Measurements from ENCODE around the gene STXBP5L.

Gene STXBP5L

GRCh38 chr3:120875507-120875906 is 32.5 kb upstream of the STXBP5L start:
- Histone ChIP-seq H3K4me3 (ENCODE audit: low read depth, low read length, poor library complexity, severe bottlenecking) (no peak overlapping the region), H3K4me1 (ENCODE audit: insufficient read depth, low read length, severe bottlenecking) (no peaks in the 10 kb centered on the region), H3K79me2 (ENCODE audit: insufficient read depth, low read length) (no peaks in the 10 kb centered on the region), H3K9me3 (ENCODE audit: low read length) (no peaks in the 10 kb centered on the region), H3K27me3 (ENCODE audit: insufficient read depth, low read length) (no peaks in the 10 kb centered on the region), H3K27ac (ENCODE audit: low read depth, low read length, poor library complexity, severe bottlenecking) (no peak overlapping the region), H3K9ac (ENCODE audit: low read length) (no peak overlapping the region), H3K4me2 (ENCODE audit: low read length) (no peak overlapping the region), H3F3A (ENCODE audit: insufficient read depth, low read length) (no peaks in the 10 kb centered on the region), H3K36me3 (ENCODE audit: insufficient read depth, low read length) (no peaks in the 10 kb centered on the region), H3K9me2 (ENCODE audit: low read depth, low read length) (no peaks in the 10 kb centered on the region), H2AFZ (ENCODE audit: low read length) (no peak overlapping the region), H4K20me1 (ENCODE audit: insufficient read depth, low read length) (no peaks in the 10 kb centered on the region)
- TF ChIP-seq EZH2 (IDR thresholded peaks at IDR 0.05; ENCODE audit: borderline replicate concordance, low read length) (no peak), CTCF (IDR thresholded peaks at IDR 0.05; ENCODE audit: low read length) (no peak)

- Histone ChIP-seq H3K36me3 (ENCODE audit: insufficient read depth, low read length) (no peaks in the 10 kb centered on the region), H3F3A (ENCODE audit: insufficient read depth, low read length) (no peaks in the 10 kb centered on the region), H3K4me3 (ENCODE audit: low read depth, low read length, poor library complexity, severe bottlenecking) (no peak overlapping the region), H3K9me3 (ENCODE audit: low read length) (no peaks in the 10 kb centered on the region), H3K9me2 (ENCODE audit: low read depth, low read length) (no peaks in the 10 kb centered on the region), H2AFZ (ENCODE audit: low read length) (no peak overlapping the region), H3K9ac (ENCODE audit: low read length) (no peak overlapping the region), H4K20me1 (ENCODE audit: insufficient read depth, low read length) (no peaks in the 10 kb centered on the region), H3K27me3 (ENCODE audit: insufficient read depth, low read length) (no peaks in the 10 kb centered on the region), H3K27ac (ENCODE audit: low read depth, low read length, poor library complexity, severe bottlenecking) (no peak overlapping the region), H3K4me1 (ENCODE audit: insufficient read depth, low read length, severe bottlenecking) (no peaks in the 10 kb centered on the region), H3K4me2 (ENCODE audit: low read length) (no peak overlapping the region), H3K79me2 (ENCODE audit: insufficient read depth, low read length) (no peaks in the 10 kb centered on the region)
- TF ChIP-seq EZH2 (IDR thresholded peaks at IDR 0.05; ENCODE audit: borderline replicate concordance, low read length) (no peak), CTCF (IDR thresholded peaks at IDR 0.05; ENCODE audit: low read length) (no peak)
These were observed 32.0 kb upstream of the STXBP5L start for GRCh38 chr3:120875989-120876388.

DNA sequence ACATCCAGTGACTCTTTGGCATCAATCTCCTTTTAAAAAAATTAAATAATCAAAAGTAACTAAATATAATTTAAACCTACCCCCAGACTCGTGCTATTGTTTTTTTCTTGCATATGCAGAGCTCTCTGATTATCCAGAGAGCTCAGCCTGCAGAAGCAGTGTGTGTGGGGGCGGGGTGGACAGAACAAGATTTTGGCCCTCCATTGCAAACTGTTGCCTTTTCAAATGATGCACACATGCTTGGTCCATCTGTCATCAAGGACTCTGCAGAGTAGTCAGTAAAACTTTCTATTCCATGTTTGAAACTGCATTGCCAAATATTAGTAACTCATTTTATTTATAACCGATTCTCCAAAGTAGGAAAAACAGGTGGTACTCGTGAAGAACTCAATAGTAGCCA is 28.6 kb upstream of the STXBP5L start:
- H3K9ac ChIP-seq (ENCODE audit: low read length): no peak overlapping the region
- no peak overlapping the region for H3K27ac ChIP-seq (ENCODE audit: low read depth, low read length, poor library complexity, severe bottlenecking)
- H3K9me2 ChIP-seq (ENCODE audit: low read depth, low read length): no peaks in the 10 kb centered on the region
- H3K9me3 ChIP-seq (ENCODE audit: low read length): no peaks in the 10 kb centered on the region
- TF ChIP-seq CTCF (IDR thresholded peaks at IDR 0.05; ENCODE audit: low read length): no peak
- TF ChIP-seq EZH2 (IDR thresholded peaks at IDR 0.05; ENCODE audit: borderline replicate concordance, low read length): no peak
- no peaks in the 10 kb centered on the region for H3K4me1 ChIP-seq (ENCODE audit: insufficient read depth, low read length, severe bottlenecking)
- no peaks in the 10 kb centered on the region for H4K20me1 ChIP-seq (ENCODE audit: insufficient read depth, low read length)
- H3K36me3 ChIP-seq (ENCODE audit: insufficient read depth, low read length): no peaks in the 10 kb centered on the region
- no peaks in the 10 kb centered on the region for H3F3A ChIP-seq (ENCODE audit: insufficient read depth, low read length)
- no peak overlapping the region for H3K4me3 ChIP-seq (ENCODE audit: low read depth, low read length, poor library complexity, severe bottlenecking)
- H2AFZ ChIP-seq (ENCODE audit: low read length): no peak overlapping the region
- H3K79me2 ChIP-seq (ENCODE audit: insufficient read depth, low read length): no peaks in the 10 kb centered on the region
- H3K4me2 ChIP-seq (ENCODE audit: low read length): no peak overlapping the region
- H3K27me3 ChIP-seq (ENCODE audit: insufficient read depth, low read length): no peaks in the 10 kb centered on the region
